Right atrium auricular region (tissue), 2 donors: ENCODE data around the gene SUGCT. TPM values are rescaled to one million over a fixed set of nuclear protein-coding genes. Genes with fewer than 3 reads are reported as not detected.

ENCODE experiments used
- DNase-seq: peaks from one replicate; pipeline ENCODE4 v3.0.0-alpha.2; 2019; ENCODE audit warnings: low spot score
- H3K27ac ChIP-seq, 2 donors: fragments of 200-600 bp; sonication (generic); 1 replicate in 1 of 2; 2 replicates in 1 of 2; pipeline ENCODE4 v1.5.1; 2016 to 2019
- H3K27me3 ChIP-seq, 2 donors: fragments of 200-600 bp; sonication (generic); one replicate each; pipeline versions ENCODE4 v1.5.1 to v1.6.0; 2017 to 2019
- H3K36me3 ChIP-seq: fragments of 200-600 bp; sonication (generic); one replicate; pipeline ENCODE4 v1.5.1; 2016
- H3K4me1 ChIP-seq, 2 donors: fragments of 200-600 bp; sonication (generic); one replicate each; pipeline versions ENCODE4 v1.5.1 to v1.6.0; 2017 to 2019
- H3K4me3 ChIP-seq, 2 donors: fragments of 200-600 bp; sonication (generic); 1 replicate in 1 of 2; 2 replicates in 1 of 2; pipeline ENCODE4 v1.5.1; 2017 to 2019; ENCODE audit warnings: mild to moderate bottlenecking in 1 of 2, moderate library complexity in 1 of 2
- H3K9me3 ChIP-seq, 2 donors: fragments of 200-600 bp; sonication (generic); one replicate each; pipeline ENCODE4 v1.5.1; 2019
- CTCF ChIP-seq, 2 donors: fragments of 200-600 bp; sonication (generic); IDR thresholded peaks; one replicate each; pipeline ENCODE4 v1.5.1; 2019; ENCODE audit warnings: antibody characterized with exemption in 2 of 2
- total RNA-seq, 2 donors: library from RNA; depleted of rRNA; stranded (reverse); fragments of >200 nt; gene quantifications; one replicate each; pipeline ENCODE4 v1.1.0, GENCODE V29; 2016

The SUGCT gene
- total RNA-seq, 2 donors from 2014 or later = 2.6 to 5.4 TPM

- DNase-seq = no peak
Measured at GRCh38 chr7:40889099-40889498, 754.3 kb downstream of the SUGCT start.

DNA sequence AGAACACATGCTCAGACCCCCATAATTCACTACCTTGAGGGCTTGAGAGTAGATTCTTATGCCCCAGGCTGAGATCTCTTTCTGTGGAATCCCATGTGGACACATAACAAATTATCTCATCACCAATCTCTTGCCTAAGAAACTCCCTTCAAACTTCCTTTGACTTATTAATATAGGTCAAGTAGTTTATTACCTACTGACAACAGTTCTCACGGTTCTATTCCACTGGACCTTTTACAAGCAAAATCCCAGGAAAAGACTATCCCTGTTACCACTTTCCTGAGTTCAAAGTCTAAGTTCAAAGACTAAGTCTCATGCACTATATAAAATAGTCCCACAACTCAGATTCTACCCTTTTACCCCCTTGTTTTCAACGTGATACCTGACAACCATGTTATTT is 754.7 kb downstream of the SUGCT start:
- no peak for DNase-seq
- Histone ChIP-seq H3K4me1 (no peaks in the 10 kb centered on the region), H3K4me3 (no peak overlapping the region), H3K9me3 (peaks cover 0 to 25% of the 10 kb centered on the region in 2 donors), H3K36me3 (no peaks in the 10 kb centered on the region), H3K27ac (no peak overlapping the region), H3K27me3 (no peaks in the 10 kb centered on the region)
- no peak for TF ChIP-seq CTCF (IDR thresholded peaks at IDR 0.05)

More at GRCh38 chr7:40889099-40889498, 754.3 kb downstream of the SUGCT start:
- TF ChIP-seq CTCF (IDR thresholded peaks at IDR 0.05) = no peak
- H3K4me3 ChIP-seq = no peak overlapping the region
- H3K27ac ChIP-seq = no peak overlapping the region
- H3K9me3 ChIP-seq = peaks cover 0 to 25% of the 10 kb centered on the region in 2 donors
- no peaks in the 10 kb centered on the region for H3K36me3 ChIP-seq
- no peaks in the 10 kb centered on the region for H3K27me3 ChIP-seq
- H3K4me1 ChIP-seq = no peaks in the 10 kb centered on the region

DNA sequence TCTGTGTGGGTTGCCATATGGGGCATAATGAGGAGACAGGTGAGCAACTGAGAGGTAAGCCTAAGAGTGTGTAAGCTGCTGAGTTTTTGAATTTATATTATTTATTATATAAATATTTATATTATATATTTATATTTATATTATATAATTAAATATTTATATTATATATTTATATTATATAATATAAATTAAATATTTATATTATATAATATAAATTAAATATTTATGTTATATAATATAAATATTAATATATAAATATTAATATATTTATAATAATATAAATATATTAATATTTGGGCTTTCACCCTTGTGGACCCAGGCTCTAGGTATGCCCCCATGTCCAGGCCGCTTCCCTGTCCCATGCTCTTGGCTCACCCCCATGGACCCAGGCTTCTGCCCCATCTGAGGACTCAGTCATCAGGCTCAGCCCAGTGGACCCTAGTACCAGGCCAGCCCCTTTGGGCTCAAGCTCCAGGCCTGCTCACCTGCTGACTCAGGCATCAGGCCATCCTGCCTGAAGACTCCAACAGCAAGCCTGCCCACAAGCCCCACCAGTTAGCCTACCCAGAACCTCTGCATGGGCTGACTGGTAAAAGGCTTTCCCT is 755.4 kb downstream of the SUGCT start:
- Histone ChIP-seq H3K4me1 (no peaks in the 10 kb centered on the region), H3K36me3 (no peaks in the 10 kb centered on the region), H3K4me3 (no peak overlapping the region), H3K9me3 (peaks cover 0 to 25% of the 10 kb centered on the region in 2 donors), H3K27me3 (no peaks in the 10 kb centered on the region), H3K27ac (no peak overlapping the region)
- no peak for DNase-seq
- no peak for TF ChIP-seq CTCF (IDR thresholded peaks at IDR 0.05)

GRCh38 chr7:40891232-40891631 is 756.4 kb downstream of the SUGCT start:
- peaks cover 0 to 32% of the 10 kb centered on the region in 2 donors for H3K9me3 ChIP-seq
- H3K27ac ChIP-seq = no peak overlapping the region

GRCh38 chr7:40899151-40899550 is 764.3 kb downstream of the SUGCT start:
- no peak overlapping the region for H3K4me3 ChIP-seq

More at GRCh38 chr7:40891232-40891631, 756.4 kb downstream of the SUGCT start:
- Histone ChIP-seq H3K36me3 (no peaks in the 10 kb centered on the region), H3K4me1 (no peaks in the 10 kb centered on the region), H3K27me3 (no peaks in the 10 kb centered on the region), H3K4me3 (no peak overlapping the region)
- no peak for DNase-seq
- no peak for TF ChIP-seq CTCF (IDR thresholded peaks at IDR 0.05)

More at GRCh38 chr7:40899151-40899550, 764.3 kb downstream of the SUGCT start:
- Histone ChIP-seq H3K27me3 (no peaks in the 10 kb centered on the region), H3K27ac (no peak overlapping the region), H3K36me3 (no peaks in the 10 kb centered on the region), H3K4me1 (no peaks in the 10 kb centered on the region), H3K9me3 (peaks cover 0 to 20% of the 10 kb centered on the region in 2 donors)
- DNase-seq = no peak
- no peak for TF ChIP-seq CTCF (IDR thresholded peaks at IDR 0.05)
